K562 (cell line): ENCODE data around the gene SGPP1. TPM values are rescaled to one million over a fixed set of nuclear protein-coding genes. Genes with fewer than 3 reads are reported as not detected.
A peak's percentile ranks its signal among the peaks of the same experiment; 100 is the strongest.

Experiments
- DLX4 ChIP-seq: fragments of 250-450 bp; sonication (Bioruptor Pico); IDR thresholded peaks from 2 replicates; pipeline ENCODE4 v1.6.1; 2021; ENCODE audit warnings: mild to moderate bottlenecking
- ETV1 ChIP-seq: fragments of 450-650 bp; conservative IDR thresholded peaks from 2 replicates; pipeline ENCODE4 v1.6.1; 2016; ENCODE audit warnings: missing genetic modification characterization, control low read depth, low read depth, missing compliant biosample characterization
- KDM1A ChIP-seq, 2 experiments: fragments of 450-650 bp; IDR thresholded peaks; 2 replicates each; pipeline ENCODE4 v1.6.1; 2016; ENCODE audit warnings: mild to moderate bottlenecking in 2 of 2
- KHSRP ChIP-seq: fragments of 450-650 bp; IDR thresholded peaks from 2 replicates; pipeline ENCODE4 v1.6.1; 2017
- MGA ChIP-seq: fragments of 450-650 bp; IDR thresholded peaks from 2 replicates; pipeline ENCODE4 v1.6.1; 2016; ENCODE audit warnings: mild to moderate bottlenecking, moderate library complexity
- RHOXF2B ChIP-seq: fragments of 250-450 bp; sonication (Bioruptor Pico); conservative IDR thresholded peaks from 2 replicates; pipeline ENCODE4 v1.5.1; 2021
- SAFB2 ChIP-seq: fragments of 200-400 bp; formaldehyde crosslinking; IDR thresholded peaks from 2 replicates; pipeline ENCODE4 v1.6.1; 2018; ENCODE audit warnings: borderline replicate concordance, low read length, low read depth, moderate library complexity; ENCODE audit not compliant: severe bottlenecking
- STAT5A ChIP-seq: IDR thresholded peaks from 2 replicates; pipeline ENCODE4 v1.6.1; 2012; ENCODE audit warnings: low read length, inconsistent platforms, borderline replicate concordance
- TAL1 ChIP-seq: fragments of 450-650 bp; IDR thresholded peaks from 2 replicates; pipeline ENCODE4 v1.6.1; 2016; ENCODE audit warnings: mild to moderate bottlenecking
- TCF3 ChIP-seq: sonication (generic); formaldehyde crosslinking; IDR thresholded peaks from 2 replicates; pipeline ENCODE4 v1.4.0; 2020; ENCODE audit warnings: mild to moderate bottlenecking, missing genetic modification reagents
- ZEB2 ChIP-seq: fragments of 450-650 bp; IDR thresholded peaks from 2 replicates; pipeline ENCODE4 v1.6.1; 2016
- ZHX1 ChIP-seq: fragments of 150-350 bp; conservative IDR thresholded peaks from 2 replicates; pipeline ENCODE4 v1.6.1; 2014; ENCODE audit warnings: low read length
- polyA plus RNA-seq, 8 experiments: library from polyadenylated mRNA; depleted of rRNA in 4 of 8; stranded (reverse) in 5 of 8; unstranded in 3 of 8; fragments of >200 nt; fragmentation: Nextera tagmentation in 2 of 8; fragmentation: Illumina TruSeq in 1 of 8; extraction: Ambion mirVana in 2 of 8; extraction: Trizol in 1 of 8; gene quantifications; 2 replicates each; pipeline versions ENCODE4 v1.2.1 to v1.2.3, GENCODE V29; 2011 to 2014; ENCODE audit warnings: inconsistent platforms in 1 of 8, missing spikeins in 1 of 8
- total RNA-seq, 7 experiments: library from RNA; depleted of rRNA in 6 of 7; stranded (reverse); fragments of >200 nt in 6 of 7; fragmentation: Illumina TruSeq in 2 of 7; extraction: Trizol in 2 of 7; gene quantifications; 2 replicates each; pipeline versions ENCODE4 v1.2.1 to v1.2.3, GENCODE V29; 2011 to 2021; ENCODE audit warnings: low replicate concordance in 1 of 7

Gene SGPP1
- total and polyA plus RNA-seq, 9 of the 15 experiments (the other 6 are each of a cell fraction or from before 2014, with no cell fraction given): 2.2 to 7.3 (median 5.6) TPM

GRCh38 chr14:63713764-63714163, 14.1 kb downstream of the SGPP1 start (continued):
- TF ChIP-seq KDM1A (IDR thresholded peaks at IDR 0.05) (peak; percentile 31 to 45; a peak in 1 of 4 replicates), KHSRP (no peak), STAT5A (peak; percentile 75), DLX4 (no peak), ZEB2 (no peak), TAL1 (peak; percentile 57), ETV1 (tag) (no peak), RHOXF2B (no peak), TCF3 (peak; percentile 66), ZHX1 (no peak), MGA (no peak), SAFB2 (no peak)
